Body of pancreas (tissue), 4 donors: ENCODE data around the gene DPEP2NB.

Experiments
- POLR2A ChIP-seq, 3 donors: fragments of 450-650 bp; IDR thresholded peaks; one replicate each; pipeline ENCODE4 v1.6.1; 2016; ENCODE audit warnings: antibody characterized with exemption in 3 of 3, mild to moderate bottlenecking in 2 of 3
- TF ChIP-seq, protein P1 (sequence below), 7 experiments: fragments of 450-650 bp in 4 of 7; fragments of 200-600 bp in 3 of 7; sonication (generic) in 3 of 7; IDR thresholded peaks; one replicate each; pipeline ENCODE4 v1.5.1; 2016 to 2019; ENCODE audit warnings: antibody characterized with exemption in 7 of 7

DNA sequence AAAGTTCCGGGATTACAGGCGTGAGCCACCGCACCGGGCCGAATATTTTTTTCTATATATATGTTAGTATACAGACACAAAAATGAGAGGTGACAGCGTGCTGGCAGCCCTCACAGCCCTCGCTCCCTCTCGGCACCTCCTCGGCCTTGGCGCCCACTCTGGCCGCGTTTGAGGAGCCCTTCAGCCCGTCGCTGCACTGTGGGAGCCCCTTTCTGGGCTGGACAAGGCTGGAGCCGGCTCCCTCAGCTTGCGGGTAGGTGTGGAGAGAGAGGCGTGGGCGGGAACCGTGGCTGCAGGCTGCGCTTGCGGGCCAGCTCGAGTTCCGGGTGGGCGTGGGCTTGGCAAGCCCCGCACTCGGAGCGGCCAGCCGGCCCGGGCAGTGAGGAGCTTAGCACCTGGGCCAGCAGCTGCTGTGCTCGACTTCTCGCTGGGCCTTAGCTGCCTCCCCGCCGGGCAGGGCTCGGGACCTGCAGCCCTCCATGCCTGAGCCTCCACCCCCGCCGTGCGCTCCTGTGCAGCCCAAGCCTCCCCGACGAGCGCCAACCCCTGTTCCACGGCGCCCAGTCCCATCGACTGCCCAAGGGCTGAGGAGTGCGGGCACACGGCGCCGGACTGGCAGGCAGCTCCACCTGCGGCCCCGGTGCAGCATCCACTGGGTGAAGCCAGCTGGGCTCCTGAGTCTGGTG is 33.6 kb downstream of the DPEP2NB start:
- TF ChIP-seq, protein P1, sequence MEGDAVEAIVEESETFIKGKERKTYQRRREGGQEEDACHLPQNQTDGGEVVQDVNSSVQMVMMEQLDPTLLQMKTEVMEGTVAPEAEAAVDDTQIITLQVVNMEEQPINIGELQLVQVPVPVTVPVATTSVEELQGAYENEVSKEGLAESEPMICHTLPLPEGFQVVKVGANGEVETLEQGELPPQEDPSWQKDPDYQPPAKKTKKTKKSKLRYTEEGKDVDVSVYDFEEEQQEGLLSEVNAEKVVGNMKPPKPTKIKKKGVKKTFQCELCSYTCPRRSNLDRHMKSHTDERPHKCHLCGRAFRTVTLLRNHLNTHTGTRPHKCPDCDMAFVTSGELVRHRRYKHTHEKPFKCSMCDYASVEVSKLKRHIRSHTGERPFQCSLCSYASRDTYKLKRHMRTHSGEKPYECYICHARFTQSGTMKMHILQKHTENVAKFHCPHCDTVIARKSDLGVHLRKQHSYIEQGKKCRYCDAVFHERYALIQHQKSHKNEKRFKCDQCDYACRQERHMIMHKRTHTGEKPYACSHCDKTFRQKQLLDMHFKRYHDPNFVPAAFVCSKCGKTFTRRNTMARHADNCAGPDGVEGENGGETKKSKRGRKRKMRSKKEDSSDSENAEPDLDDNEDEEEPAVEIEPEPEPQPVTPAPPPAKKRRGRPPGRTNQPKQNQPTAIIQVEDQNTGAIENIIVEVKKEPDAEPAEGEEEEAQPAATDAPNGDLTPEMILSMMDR (IDR thresholded peaks at IDR 0.05) = no peak
- TF ChIP-seq POLR2A (IDR thresholded peaks at IDR 0.05) = no peak
